HG02678 (cell line): ENCODE results near the gene MED27.

ENCODE experiments used
- ATAC-seq: cut with Tn5 transposase; IDR thresholded peaks from one replicate; pipeline ENCODE4 v1.9.1; 2021; ENCODE audit warnings: mild to moderate bottlenecking, moderate library complexity; ENCODE audit not compliant: unreplicated experiment

MED27 gene

DNA sequence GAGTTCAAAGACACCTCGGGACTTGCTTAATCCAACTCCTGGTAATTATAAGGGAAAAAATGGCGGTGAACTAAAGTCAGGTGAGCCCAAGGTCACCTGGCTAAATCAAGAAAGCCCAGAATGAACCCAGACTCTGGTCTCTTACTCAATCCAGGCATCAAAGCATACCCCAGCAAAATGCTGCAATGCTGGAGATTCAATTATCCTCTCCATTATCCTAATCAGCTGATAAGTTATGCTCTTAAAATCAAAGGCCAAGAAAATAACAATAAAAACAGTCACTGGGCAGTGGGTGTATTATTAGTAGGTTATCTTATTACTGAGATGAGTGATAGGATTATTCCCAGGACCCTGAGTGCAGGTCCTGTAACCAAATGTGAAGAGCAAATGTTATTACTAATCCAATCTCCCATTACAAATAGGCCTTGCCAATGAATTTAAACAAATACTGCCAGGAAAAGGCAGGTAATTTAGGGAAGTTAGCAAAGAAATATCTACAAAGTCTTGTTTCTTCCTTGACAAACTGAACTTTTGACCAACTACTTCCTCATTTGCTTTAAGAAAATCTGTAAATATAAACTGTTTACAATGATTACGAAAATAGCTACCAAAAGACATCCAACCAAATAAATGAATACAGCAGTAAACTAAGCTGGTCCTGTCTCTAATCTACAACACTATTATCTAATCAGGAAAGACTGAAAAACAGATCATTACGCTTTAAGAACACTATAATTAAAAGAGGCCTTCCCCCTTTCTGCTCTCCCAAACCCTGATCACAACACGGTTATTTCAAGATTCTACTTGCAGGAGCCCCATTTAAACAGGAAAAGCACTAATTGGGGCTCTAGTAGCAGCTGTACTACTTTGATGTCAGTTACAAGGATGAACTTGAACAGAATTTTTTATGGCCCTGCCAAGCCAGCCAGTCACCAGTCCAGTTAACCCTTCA, 103.2 kb downstream of the MED27 start:
- no peak for ATAC-seq

DNA sequence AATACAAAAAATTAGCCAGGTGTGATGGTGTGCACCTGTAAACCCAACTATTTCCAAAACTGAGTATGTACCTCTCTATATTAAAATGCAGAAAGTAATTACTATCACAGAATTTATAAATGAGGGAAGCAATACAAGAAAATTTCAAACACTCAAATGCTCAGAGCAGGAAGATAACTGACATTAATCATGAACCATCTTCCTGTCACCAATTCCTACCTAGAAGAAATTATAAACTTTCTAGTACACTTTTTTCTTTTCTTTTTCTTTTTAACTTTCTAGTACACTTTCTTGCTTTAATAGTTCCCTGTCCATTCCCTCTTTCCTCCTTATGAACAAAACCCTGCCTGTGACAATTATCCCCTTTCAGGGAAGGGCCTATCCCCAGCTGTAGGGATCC, 106.8 kb downstream of the MED27 start:
- ATAC-seq = no peak

DNA sequence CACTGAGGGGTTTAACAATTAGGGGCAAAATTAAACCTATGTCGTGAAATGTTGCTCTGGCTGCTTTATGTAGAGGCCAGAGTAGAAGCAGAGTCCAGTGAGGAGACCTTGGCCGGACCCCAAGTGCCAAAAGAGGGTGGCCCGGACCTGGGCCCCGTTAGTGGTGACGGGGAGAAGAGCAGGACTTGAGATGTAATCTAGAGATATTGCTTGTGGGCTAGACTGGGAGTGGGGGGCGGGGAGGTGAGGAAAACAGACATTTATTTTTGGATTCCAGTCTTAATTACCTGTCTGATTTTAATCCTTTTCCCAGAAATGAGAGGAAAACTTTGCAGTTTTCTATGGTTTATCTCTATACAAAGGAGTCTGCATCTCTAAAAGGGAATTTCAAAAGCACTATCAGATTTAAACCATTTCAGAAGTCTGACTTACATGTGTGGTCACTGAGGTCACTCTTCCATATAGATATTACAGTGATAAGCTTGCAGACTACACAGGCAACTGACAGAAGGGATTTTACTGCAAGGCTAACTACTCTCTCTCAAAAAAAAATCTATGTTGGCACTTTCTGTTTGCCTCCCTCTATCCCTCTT, 108.1 kb downstream of the MED27 start:
- ATAC-seq = no peak

DNA sequence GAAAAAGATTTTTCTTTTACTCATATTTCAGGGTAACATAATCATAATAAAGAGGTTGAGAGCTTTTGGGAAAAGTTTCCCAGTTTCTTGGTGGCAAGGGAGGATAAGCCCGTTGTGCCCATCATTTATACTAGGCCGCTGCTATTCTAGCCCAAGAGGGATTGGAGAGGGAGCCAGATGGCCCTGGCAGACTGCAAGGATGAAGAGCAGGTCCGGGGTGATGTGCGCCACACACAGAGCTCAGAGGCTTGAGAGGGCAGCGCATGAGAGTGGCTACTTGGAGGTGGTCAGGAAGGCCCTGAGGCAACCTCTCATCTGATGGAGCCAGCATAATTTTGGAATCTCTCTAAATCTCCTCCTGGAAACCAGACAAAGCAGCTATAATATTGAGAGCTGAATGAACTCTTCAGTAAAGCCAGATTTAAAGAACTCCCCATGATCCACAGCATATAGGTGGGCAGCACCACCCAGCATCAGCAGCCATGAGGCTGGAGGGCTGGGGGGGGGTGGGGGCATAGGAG, 110.1 kb downstream of the MED27 start:
- no peak for ATAC-seq

DNA sequence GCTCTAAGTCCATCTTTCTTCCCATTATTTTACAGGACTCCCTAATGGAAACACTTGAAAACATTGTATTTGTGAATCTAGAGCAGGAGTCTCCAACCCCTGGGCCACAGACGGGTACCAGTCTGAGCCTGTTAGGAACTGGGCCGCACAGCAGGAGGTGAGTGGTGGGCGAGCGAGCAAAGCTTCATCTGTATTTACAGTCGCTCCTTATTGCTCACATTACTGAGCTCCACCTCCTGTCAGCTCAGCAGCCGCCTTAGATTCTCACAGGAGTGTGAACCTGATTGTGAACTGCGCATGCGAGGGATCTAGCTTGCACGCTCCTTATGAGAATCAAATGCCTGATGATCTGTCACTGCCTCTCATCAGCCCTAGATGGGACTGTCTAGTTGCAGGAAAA, 111.0 kb downstream of the MED27 start:
- no peak for ATAC-seq

DNA sequence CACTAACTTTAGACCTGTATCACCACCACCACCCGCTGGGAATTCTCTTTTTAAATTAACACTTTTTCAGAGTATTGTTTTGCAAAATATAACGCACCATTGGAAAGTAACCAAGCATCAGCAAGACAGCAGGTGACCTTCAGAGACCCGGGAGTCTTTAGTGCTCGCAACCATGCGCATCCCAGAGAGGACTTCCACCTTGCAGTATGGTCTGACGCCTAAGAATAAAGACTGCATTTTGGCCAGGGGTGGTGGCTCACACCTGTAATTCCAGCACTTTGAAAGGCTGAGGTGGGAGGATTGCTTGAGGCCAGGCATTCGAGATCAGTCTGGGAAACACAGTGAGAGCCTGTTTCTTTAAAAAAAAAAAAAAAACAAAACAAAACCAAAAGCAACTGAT, 113.8 kb downstream of the MED27 start:
- ATAC-seq = no peak

DNA sequence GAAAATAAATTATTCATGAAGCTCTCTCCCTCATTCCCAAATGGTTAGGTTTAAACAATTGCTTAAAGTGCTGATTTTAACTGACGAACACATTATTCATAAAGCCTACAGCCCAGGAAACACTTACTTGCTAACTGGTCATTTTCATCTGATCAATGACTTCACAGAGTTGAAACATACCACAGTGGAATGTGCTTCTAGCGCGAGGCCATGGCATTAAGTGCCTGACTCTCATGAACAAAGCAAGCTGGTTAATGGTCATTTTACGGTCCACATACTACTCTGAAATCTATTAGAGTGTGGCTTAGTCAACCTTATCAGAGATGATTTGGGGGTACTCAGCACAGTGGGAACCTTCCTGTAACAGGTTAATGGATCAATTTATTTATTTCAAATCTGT, 114.6 kb downstream of the MED27 start:
- no peak for ATAC-seq

DNA sequence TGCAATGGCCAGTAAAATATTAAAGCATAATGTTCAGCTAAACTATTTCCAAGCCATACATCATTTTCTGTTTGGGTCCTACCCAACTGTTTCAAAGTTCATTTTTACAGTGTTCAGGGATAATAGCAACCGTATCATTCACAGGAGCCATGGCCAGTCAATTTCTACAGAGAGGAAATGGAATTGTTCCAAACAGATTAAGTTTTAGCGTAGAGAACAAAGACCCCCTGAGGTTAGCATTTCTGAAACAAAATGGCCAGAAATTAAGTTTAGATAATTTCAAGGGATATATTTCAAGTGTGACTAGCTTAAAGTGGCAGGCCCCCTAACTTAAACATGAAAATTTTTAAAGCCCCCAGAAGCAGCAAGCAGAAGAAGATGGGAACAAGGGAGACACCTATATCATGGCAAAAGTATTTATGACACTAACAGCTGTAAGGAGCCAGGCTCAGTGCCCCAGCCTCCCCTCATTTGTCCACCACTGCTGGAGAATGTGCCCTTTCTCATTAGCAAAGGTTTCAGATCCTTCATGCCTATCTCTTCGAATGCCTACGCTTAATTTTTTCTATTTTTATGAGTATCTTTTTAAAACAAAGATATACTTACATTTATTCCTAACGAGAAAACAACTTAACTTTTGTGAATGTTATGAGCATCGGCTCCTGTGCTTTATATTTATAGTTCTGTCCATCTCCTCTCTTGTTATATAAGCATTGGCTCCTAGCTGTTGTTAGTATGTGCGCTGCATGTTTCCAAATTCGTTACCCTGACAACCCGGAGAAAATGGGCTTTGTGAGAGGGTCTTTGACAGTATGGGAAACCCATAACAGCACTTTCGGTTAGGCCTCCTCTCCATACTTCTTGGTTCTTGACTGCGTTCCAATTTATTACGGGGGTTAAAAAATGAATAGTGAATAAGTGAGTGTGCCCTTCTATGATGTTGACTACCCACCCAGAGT, 116.3 kb downstream of the MED27 start:
- ATAC-seq = no peak

DNA sequence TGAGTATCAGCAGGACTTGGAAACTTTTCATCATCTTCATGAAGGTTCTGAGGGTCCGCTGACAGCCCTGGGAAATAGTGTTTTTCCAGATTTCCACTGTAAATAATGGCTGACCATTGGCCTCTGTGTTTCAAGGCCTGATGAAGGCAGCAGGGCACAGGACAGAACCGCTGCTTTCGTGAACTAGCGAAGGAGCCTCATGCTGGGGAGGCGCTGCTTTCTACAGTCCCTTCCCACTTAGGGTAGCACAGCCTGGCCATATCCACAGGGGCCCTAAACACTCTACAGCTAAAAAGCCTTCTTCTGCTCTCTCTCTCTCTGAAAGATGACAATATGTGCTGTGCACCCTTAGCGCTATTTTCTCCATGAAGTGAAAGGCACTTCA, 118.2 kb downstream of the MED27 start:
- ATAC-seq = no peak

DNA sequence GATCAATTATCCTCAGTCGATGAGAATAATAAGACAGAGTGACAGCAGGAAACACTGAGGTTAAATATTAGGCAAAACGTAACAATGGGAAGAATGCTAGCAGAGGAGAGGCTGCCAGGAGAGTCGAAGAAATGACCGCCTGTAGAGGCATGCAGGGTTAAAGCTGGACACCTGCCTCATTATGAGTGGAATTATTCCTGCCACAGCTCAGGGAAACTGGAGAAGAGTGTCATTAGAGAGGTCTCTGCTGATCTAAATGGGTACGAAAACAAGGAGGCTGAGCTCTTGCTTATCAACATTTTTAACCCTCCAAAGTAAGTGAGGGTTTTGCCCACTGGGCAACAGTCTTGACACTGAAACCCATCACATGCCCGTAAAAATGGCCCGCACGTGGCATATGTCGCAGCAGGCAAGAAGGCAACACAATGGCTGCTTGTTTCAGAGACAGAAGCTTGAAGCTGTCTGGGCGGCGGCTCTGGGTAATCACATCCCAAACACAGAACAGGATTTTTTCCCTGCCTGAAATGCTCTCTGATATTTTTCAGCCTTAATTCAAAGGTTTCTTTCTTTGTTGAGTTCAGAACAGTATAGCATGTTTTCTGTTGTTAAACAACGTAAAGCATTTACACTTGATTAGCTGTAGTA, 118.7 kb downstream of the MED27 start:
- no peak for ATAC-seq

DNA sequence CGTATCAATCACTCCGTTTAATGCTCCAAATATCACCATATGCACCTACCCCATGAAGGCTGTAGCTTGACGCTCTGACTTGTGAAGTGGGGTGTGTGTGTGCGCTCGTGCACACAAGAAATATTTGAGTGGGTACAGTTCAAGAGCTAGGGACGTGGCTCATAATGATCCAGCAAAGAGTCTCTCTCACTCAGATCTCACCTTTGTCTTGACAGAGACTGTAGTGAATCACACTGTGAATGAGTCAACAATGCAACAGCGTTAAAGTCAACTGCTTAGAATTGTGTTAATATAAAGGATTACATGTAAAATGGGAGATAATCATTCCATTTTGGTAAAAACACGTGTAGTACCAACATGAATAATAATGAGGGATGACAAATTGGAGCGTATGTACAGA, 119.4 kb downstream of the MED27 start:
- no peak for ATAC-seq

DNA sequence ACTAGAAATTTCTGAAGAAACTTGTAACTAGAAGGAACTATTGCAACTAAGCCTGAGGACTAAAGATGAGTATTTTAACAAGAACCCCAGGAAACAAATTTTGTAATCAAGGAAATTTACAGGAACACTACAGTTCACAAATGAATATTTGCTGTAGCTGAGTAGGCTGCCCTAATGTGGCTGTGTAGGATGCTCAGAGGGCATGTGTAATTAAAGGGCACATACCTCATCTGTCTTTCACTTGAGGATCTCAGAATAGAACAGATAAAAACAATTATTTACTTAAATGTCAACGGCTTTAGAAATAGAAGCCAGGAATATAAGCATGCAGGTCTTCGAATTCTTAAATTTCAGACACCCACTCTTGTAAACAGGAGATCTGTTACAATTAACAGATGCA, 119.8 kb downstream of the MED27 start:
- ATAC-seq = no peak

DNA sequence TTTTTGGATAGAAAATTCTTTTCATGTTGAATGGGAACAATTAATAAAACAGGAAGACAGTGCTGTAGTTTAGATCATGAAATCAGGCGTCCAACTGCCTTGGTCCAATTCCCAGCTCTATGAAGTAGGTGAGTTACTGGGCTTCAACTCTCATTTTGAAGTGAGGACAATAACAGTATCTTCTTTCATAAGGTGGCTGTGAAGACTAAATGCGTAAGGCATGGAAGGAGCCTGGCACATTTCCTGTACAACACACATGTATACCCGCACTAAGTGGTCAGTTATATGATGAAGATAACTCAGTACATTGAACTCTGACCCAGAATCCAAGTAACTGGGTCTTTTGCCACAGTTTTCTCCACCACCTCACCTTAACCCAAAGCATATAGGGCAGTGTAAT, 120.6 kb downstream of the MED27 start:
- no peak for ATAC-seq

DNA sequence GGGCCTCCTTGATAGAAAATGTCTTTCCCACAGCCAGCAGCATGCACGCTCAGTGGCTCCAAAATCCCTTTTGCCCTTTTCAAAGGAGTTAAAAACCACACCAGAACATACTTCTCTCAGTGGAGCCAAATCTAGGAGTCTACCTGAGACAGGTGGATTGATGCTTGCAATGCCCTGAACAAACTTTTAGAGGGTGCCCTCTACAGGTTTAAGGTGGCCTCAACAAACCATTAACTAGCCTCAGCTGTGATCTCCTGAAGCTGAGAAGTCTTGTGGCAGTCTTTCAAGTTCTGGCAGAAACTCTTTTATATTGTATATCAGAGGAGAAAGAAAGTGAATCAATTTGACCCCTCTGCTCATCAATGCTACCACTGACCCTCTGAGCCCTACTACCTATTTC, 125.4 kb downstream of the MED27 start:
- no peak for ATAC-seq

DNA sequence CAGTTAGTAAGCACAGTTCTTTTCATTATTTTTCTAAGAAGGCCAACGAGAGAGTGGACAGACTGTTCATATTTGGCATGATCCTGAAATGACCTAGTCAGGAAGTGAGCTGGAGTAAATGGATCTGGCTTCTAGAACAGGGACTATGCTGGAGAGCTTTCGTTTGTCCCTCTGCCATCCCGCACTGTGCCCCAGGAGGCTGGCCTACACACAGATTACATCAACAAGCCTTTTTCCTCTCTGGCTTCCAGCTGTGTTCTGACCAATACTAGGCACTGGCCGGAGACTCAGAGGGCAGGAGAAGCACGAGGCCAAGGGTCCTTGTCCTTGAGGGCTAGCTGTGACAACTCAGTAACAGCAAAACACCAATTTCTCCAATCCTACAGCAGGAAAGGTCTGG, 127.8 kb downstream of the MED27 start:
- ATAC-seq = no peak

DNA sequence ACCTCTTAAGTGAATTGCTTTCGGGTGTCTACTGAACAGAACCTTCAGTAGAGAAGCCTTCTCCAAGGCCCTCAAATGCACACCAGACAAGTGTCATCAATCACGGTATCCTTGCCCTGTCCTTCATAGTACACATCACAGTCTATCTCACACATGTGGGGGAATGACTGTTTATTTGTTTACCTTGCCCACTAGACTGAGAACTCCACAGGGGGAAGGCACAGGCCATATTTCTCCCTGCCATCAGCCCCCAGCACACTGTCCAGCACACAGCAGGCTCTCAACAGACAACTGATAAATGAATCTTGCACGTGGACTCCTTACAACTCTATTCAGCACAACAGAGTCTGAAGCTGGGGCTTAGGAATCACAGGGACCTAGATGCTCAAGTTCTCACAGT, 128.5 kb downstream of the MED27 start:
- ATAC-seq = no peak

DNA sequence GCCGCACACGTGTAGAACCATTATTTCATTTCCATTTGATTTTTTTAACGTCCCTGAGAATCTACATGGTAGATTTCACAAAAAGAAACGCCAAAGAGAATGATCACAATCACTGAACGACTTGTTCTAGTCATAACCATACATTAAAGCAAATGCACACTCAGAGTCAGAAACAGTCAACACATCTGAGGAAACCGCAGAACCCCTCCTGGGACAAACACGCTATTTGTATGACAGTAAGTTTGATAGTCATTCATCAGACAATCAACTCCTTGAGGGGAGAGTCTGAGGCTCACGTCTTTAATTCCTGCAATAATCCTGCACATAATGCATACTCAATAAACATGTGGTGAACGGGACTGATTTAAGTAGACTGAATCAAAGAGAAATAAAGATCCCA, 129.2 kb downstream of the MED27 start:
- no peak for ATAC-seq

DNA sequence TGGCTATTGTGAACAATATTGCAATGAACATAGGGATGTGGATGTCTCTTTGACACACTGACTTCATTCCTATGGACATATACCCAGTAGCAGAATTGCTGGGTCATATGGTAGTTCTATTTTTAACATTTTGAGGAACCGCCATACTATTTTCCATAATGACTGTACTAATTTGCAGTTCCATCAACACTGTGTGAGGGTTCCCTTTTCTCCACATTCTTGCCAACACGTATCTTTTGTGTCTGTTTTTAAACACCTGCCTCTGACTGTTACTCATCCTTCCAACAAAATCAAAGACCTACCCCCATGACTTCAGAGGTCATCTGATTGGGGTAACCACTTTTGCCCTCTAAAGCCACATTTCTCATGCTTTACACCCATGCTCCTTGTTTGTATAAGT, 133.5 kb downstream of the MED27 start:
- no peak for ATAC-seq

DNA sequence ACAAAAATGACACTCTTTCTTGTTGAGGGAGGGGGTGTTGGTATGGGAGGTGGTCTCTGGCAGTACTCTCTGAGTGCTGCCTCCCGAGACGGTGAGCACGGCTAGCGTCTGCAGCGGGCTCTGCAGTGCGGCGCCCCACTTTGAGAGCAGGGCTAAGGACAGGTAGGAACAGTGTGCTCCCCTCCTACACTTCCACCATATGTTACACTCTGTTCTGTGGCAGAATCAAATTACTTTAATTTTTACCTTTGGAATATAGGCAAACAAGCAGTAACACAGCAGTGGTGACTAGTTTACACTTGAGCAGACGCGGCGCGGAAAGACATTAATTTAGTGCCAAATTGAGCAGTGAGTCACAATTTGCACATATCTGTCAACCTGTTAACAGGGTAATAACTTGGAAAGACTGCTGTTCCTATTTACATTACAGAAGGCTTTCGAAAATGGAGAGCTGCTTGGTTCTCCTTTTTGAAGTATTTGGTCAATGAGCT, 136.3 kb downstream of the MED27 start:
- no peak for ATAC-seq

DNA sequence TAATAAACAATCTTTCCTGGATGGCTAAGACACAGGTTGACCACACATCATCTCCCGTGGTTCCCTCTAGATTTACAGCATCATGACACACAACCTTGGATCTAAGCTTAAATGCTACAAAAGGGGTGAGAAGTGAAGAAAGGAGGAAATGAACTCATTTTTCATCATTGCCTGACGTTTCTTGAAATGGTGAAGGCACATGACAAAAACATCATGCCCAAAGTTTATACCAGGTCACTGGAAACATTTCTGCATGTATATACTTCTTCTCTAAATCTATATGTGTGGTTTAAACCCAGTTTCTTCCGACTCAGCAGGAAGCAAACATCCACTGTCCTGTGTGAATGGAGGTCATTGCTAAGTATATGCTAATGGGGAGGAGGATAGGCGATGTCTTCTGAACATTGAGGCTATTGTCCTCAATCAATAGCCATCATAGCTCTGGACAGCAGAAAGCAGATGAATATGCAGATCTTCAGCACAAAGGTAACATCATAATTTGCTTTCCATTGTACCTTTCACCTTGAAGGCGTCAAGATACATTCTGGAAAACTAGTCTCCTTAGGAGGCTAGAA, 137.4 kb downstream of the MED27 start:
- no peak for ATAC-seq
